ENCODE data around the gene YRDC. TPM values are rescaled to one million over a fixed set of nuclear protein-coding genes. Genes with fewer than 3 reads are reported as not detected.
A peak's percentile ranks its signal among the peaks of the same experiment; 100 is the strongest.

Gene YRDC
- total RNA-seq, 1 donor from 2014 or later, result 46.5 TPM

- DNase-seq (ENCODE audit: low spot score), result no peak
- Mint-ChIP-seq H3K27me3 (ENCODE audit: low read depth) (peaks cover 28% of the 10 kb centered on the region), H3K27ac (no peak overlapping the region), H3K4me1 (ENCODE audit: low read depth) (peaks cover 13% of the 10 kb centered on the region), H3K36me3 (ENCODE audit: low read depth) (no peaks in the 10 kb centered on the region), H3K9me3 (no peaks in the 10 kb centered on the region), H3K4me3 (ENCODE audit: low read depth) (no peak overlapping the region)
- intact Hi-C loops (cut with micrococcal nuclease), result no loop called here
Observed at GRCh38 chr1:37755951-37756560, 52.0 kb downstream of the YRDC start.

GRCh38 chr1:37755290-37755689 lies 52.7 kb downstream of the YRDC start:
- Mint-ChIP-seq H3K9me3 (no peaks in the 10 kb centered on the region), H3K27ac (no peak overlapping the region), H3K4me3 (ENCODE audit: low read depth) (no peak overlapping the region), H3K27me3 (ENCODE audit: low read depth) (peaks cover 27% of the 10 kb centered on the region), H3K4me1 (ENCODE audit: low read depth) (peaks cover 13% of the 10 kb centered on the region), H3K36me3 (ENCODE audit: low read depth) (no peaks in the 10 kb centered on the region)
- intact Hi-C loops (cut with micrococcal nuclease), result no loop called here
- DNase-seq (ENCODE audit: low spot score), result no peak

- DNase-seq (ENCODE audit: low spot score), result no peak
- H3K4me3 Mint-ChIP-seq (ENCODE audit: low read depth), result peak overlapping the region; percentile 28
- H3K27ac Mint-ChIP-seq, result no peak overlapping the region
- intact Hi-C loops (cut with micrococcal nuclease), result no loop called here
- no peaks in the 10 kb centered on the region for H3K9me3 Mint-ChIP-seq
- H3K4me1 Mint-ChIP-seq (ENCODE audit: low read depth), result peaks cover 13% of the 10 kb centered on the region
- no peaks in the 10 kb centered on the region for H3K36me3 Mint-ChIP-seq (ENCODE audit: low read depth)
- peaks cover 30% of the 10 kb centered on the region for H3K27me3 Mint-ChIP-seq (ENCODE audit: low read depth)
Observed at GRCh38 chr1:37753473-37754321, 54.3 kb downstream of the YRDC start.

Other genes with a start within 250 kb of the YRDC start
- gene GNL2, start 212.3 kb downstream of the YRDC start, total RNA-seq, result 95.6 and 98.0 TPM in 2 replicates
- gene RSPO1, start 173.3 kb downstream of the YRDC start, total RNA-seq, result not detected in 2 replicates
- 41.2 TPM in 2 replicates for gene CDCA8, start 115.7 kb downstream of the YRDC start, total RNA-seq
- 0.21 TPM in 1 of 2 replicates, not detected in the other for gene EPHA10, start 43.1 kb downstream of the YRDC start, total RNA-seq
- 0.94 and 1.1 TPM in 2 replicates for gene MANEAL, start 14.4 kb downstream of the YRDC start, total RNA-seq
- 22.6 and 24.5 TPM in 2 replicates for gene C1orf122, start 418 bp downstream of the YRDC start, total RNA-seq
- gene MTF1, start 51.4 kb upstream of the YRDC start, total RNA-seq, result 24.8 and 27.8 TPM in 2 replicates
- 23.1 and 24.2 TPM in 2 replicates for gene INPP5B, start 138.8 kb upstream of the YRDC start, total RNA-seq
- 105 and 112 TPM in 2 replicates for gene SF3A3, start 181.8 kb upstream of the YRDC start, total RNA-seq
- 30.1 and 33.3 TPM in 2 replicates for gene FHL3, start 197.3 kb upstream of the YRDC start, total RNA-seq
- gene UTP11, start 204.5 kb upstream of the YRDC start, total RNA-seq, result 78.8 and 79.0 TPM in 2 replicates
- 0.32 and 0.48 TPM in 2 replicates for gene POU3F1, start 238.6 kb upstream of the YRDC start, total RNA-seq

All from activated T-helper 2 cell treated with anti-CD3 and anti-CD28 coated beads, Interferon-gamma antibody, Interleukin-2, Interleukin-4, amounts not matched to agents 10 μg/mL and 5 μg/mL and 100 μg/mL, durations not matched to agents 14 hours and 24 hours and 36 hours (primary cell).